ENCODE measurements around the gene DHX30. TPM values are rescaled to one million over a fixed set of nuclear protein-coding genes. Genes with fewer than 3 reads are reported as not detected.

The DHX30 gene
- total and polyA plus RNA-seq, 2 experiments from 2014 or later: 47.8 to 51.3 TPM

GRCh38 chr3:47849699-47850563, 47.0 kb downstream of the DHX30 start:
- Histone ChIP-seq H4K20me1 (ENCODE audit: insufficient read depth, poor library complexity, severe bottlenecking) (peaks cover 3% of the 10 kb centered on the region), H3K9me3 (ENCODE audit: low read depth) (no peaks in the 10 kb centered on the region), H3K27me3 (no peaks in the 10 kb centered on the region), H3K9me2 (replicated peaks; ENCODE audit: insufficient read depth) (no peaks in the 10 kb centered on the region), H3K4me1 (ENCODE audit: insufficient read depth) (no peaks in the 10 kb centered on the region), H3K4me3 (no peak overlapping the region), H3K36me3 (replicated peaks; ENCODE audit: insufficient read depth, low read depth) (no peaks in the 10 kb centered on the region), H3K79me2 (no peaks in the 10 kb centered on the region), H3K4me2 (no peak overlapping the region), H2AFZ (no peak overlapping the region), H3K27ac (no peak overlapping the region)
- peak; percentile 48 for DNase-seq (ENCODE audit: low spot score)
- TF ChIP-seq CTCF (IDR thresholded peaks at IDR 0.05; ENCODE audit: poor library complexity) (peak; percentile 39), EZH2phosphoT487 (IDR thresholded peaks at IDR 0.05; ENCODE audit: low read depth, severe bottlenecking, unreplicated experiment) (no peak)
- WGBS (ENCODE audit: low lambda C conversion rate, missing lambda C conversion rate): 91% methylated on average over 35 of the region's 35 CpGs

- H3K4me2 ChIP-seq: no peak overlapping the region
- H4K20me1 ChIP-seq (ENCODE audit: insufficient read depth, poor library complexity, severe bottlenecking): peaks cover 3% of the 10 kb centered on the region
- TF ChIP-seq CTCF (IDR thresholded peaks at IDR 0.05; ENCODE audit: poor library complexity) (no peak), EZH2phosphoT487 (IDR thresholded peaks at IDR 0.05; ENCODE audit: low read depth, severe bottlenecking, unreplicated experiment) (no peak), EZH2 (IDR thresholded peaks at IDR 0.05; ENCODE audit: borderline replicate concordance) (no peak)
- no peaks in the 10 kb centered on the region for H3K36me3 ChIP-seq (replicated peaks; ENCODE audit: insufficient read depth, low read depth)
- H3K9me2 ChIP-seq (replicated peaks; ENCODE audit: insufficient read depth): no peaks in the 10 kb centered on the region
- H3K4me3 ChIP-seq: no peak overlapping the region
- no peak for DNase-seq (ENCODE audit: low spot score)
- H3K79me2 ChIP-seq: no peaks in the 10 kb centered on the region
- no peak overlapping the region for H3K27ac ChIP-seq
- H3K27me3 ChIP-seq: no peaks in the 10 kb centered on the region
- WGBS (ENCODE audit: low lambda C conversion rate, missing lambda C conversion rate): 92% methylated on average over 14 of the region's 14 CpGs
- H2AFZ ChIP-seq: no peak overlapping the region
- no peaks in the 10 kb centered on the region for H3K4me1 ChIP-seq (ENCODE audit: insufficient read depth)
- H3K9me3 ChIP-seq (ENCODE audit: low read depth): no peaks in the 10 kb centered on the region
Measured at GRCh38 chr3:47850564-47851410, 47.8 kb downstream of the DHX30 start.

- no peaks in the 10 kb centered on the region for H3K79me2 ChIP-seq
- no peak overlapping the region for H2AFZ ChIP-seq
- TF ChIP-seq EZH2 (IDR thresholded peaks at IDR 0.05; ENCODE audit: borderline replicate concordance) (no peak), EZH2phosphoT487 (IDR thresholded peaks at IDR 0.05; ENCODE audit: low read depth, severe bottlenecking, unreplicated experiment) (no peak), CTCF (IDR thresholded peaks at IDR 0.05; ENCODE audit: poor library complexity) (no peak)
- no peak overlapping the region for H3K4me2 ChIP-seq
- no peaks in the 10 kb centered on the region for H3K36me3 ChIP-seq (replicated peaks; ENCODE audit: insufficient read depth, low read depth)
- no peaks in the 10 kb centered on the region for H3K9me2 ChIP-seq (replicated peaks; ENCODE audit: insufficient read depth)
- 95% methylated on average over 12 of the region's 12 CpGs for WGBS (ENCODE audit: low lambda C conversion rate, missing lambda C conversion rate)
- no peaks in the 10 kb centered on the region for H3K9me3 ChIP-seq (ENCODE audit: low read depth)
- H3K27me3 ChIP-seq: no peaks in the 10 kb centered on the region
- no peak overlapping the region for H3K4me3 ChIP-seq
- H3K27ac ChIP-seq: no peak overlapping the region
- H4K20me1 ChIP-seq (ENCODE audit: insufficient read depth, poor library complexity, severe bottlenecking): peaks cover 3% of the 10 kb centered on the region
- no peak for DNase-seq (ENCODE audit: low spot score)
- H3K4me1 ChIP-seq (ENCODE audit: insufficient read depth): no peaks in the 10 kb centered on the region
Measured at GRCh38 chr3:47851888-47852603, 49.1 kb downstream of the DHX30 start.
